ENCODE measurements around the gene RMI2.

RMI2 gene

GRCh38 chr16:11315510-11315909, 29.7 kb upstream of the RMI2 start:
- no peak for TF ChIP-seq CTCF (IDR thresholded peaks at IDR 0.05; ENCODE audit: borderline replicate concordance, insufficient read depth, low read depth, low read length)
- no peak overlapping the region for H3K4me3 ChIP-seq (ENCODE audit: low read depth, low read length)

DNA sequence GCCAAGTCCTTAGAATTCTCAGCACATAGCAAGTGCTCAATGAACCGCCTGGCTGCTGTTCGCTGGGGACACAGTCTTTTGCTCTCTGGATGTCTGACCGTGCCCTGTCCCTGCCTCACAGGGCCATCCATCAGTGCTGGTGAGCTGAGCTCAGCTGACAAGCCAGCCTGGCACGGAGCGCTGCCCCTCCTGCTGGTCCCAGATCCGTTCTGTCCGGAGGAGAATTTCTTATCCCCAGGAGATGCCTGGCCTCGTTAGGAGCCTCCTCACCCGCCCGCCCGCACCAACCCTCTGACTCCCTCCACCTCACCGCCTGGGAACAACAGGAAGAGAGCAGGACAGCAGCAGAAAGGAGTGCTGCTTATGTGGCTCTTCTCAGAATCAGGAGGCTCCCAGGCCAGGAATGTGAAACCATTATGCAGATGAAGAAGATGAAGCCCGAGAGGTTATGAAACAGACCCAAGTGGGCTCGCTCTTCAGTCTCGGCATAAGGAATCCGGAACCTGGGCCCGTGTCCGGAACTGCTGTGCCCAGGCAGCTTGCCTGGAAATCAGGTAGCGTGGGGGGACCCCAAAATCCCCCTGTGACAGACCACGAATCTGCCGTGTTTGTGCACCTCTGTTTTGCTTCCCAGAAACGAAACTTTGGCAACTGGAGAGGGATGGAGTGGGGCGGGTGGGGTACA, 28.8 kb upstream of the RMI2 start:
- no peak overlapping the region for H3K4me3 ChIP-seq (ENCODE audit: low read depth, low read length)
- no peak for TF ChIP-seq CTCF (IDR thresholded peaks at IDR 0.05; ENCODE audit: borderline replicate concordance, insufficient read depth, low read depth, low read length)

DNA sequence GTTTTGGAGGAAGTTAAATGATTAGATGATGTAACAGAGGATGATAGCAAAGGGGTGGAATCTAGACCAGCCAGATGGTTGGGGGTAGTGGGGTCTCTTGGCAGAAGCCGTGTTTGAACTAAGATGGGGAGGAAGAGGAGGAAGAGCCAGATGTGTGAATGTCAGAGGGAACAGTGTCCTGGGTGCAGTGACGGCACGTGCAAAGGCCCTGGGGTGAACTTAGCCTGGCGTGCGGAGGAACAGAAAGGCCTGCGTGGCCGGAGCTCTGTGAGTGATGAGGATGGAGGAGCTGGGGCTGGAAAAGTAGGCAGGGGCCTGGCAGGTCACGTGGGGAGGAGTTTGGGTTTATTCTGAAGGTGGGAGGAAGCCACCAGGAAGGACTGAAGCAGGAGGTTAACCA, 26.4 kb upstream of the RMI2 start:
- no peak overlapping the region for H3K4me3 ChIP-seq (ENCODE audit: low read depth, low read length)
- TF ChIP-seq CTCF (IDR thresholded peaks at IDR 0.05; ENCODE audit: borderline replicate concordance, insufficient read depth, low read depth, low read length) = no peak

DNA sequence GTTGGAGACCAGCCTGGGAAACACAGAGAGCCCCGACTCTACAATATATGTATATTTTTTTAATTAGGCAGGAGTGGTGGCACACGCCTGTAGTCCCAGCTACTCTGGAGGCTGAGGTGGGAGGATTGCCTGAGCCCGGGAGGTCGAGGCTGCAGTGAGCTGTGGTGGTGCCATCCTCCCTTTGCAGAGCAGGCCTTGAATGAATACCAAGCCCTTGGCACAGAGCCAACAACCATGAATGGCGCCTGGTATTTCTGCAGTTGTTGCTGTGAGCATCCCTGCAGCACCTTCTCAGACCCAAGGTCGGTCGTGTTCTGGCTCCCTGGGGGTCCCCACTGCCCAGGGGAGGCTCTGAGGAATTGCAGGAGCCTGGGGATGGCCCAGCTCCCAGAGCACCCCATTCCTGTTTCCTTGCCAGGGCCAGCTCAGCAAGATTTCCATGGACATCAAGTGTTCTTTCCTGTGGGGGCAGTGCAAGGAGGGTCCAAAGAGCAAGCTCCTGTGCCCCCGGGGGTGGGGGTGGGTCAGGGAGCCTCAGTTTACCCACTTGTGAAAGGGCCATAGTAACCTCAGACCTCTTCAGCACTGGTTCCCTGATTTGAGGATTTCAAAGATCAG, 25.6 kb upstream of the RMI2 start:
- TF ChIP-seq CTCF (IDR thresholded peaks at IDR 0.05; ENCODE audit: borderline replicate concordance, insufficient read depth, low read depth, low read length) = no peak
- H3K4me3 ChIP-seq (ENCODE audit: low read depth, low read length) = no peak overlapping the region

GRCh38 chr16:11320170-11320569, 25.1 kb upstream of the RMI2 start:
- H3K4me3 ChIP-seq (ENCODE audit: low read depth, low read length) = no peak overlapping the region
- no peak for TF ChIP-seq CTCF (IDR thresholded peaks at IDR 0.05; ENCODE audit: borderline replicate concordance, insufficient read depth, low read depth, low read length)

DNA sequence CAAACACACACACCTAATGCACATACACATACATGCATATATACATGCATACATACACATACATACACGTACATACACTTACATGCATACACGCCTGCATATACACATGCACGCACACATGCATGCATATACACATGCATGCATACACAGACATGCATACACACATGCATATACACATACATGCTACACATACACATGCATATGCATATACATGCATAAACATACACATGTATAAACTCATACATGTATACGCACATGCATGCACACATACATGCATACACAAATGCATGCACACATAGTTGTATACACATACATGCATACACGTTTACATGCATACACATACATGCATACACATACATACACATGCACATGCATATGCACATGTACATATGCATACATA, 23.6 kb upstream of the RMI2 start:
- H3K4me3 ChIP-seq (ENCODE audit: low read depth, low read length) = no peak overlapping the region
- TF ChIP-seq CTCF (IDR thresholded peaks at IDR 0.05; ENCODE audit: borderline replicate concordance, insufficient read depth, low read depth, low read length) = no peak

GRCh38 chr16:11322823-11323222, 22.4 kb upstream of the RMI2 start:
- no peak for TF ChIP-seq CTCF (IDR thresholded peaks at IDR 0.05; ENCODE audit: borderline replicate concordance, insufficient read depth, low read depth, low read length)
- H3K4me3 ChIP-seq (ENCODE audit: low read depth, low read length) = no peak overlapping the region

All from GM12875 (cell line).